ENCODE results near the gene DPP3. TPM values are rescaled to one million over a fixed set of nuclear protein-coding genes. Genes with fewer than 3 reads are reported as not detected.
"Not testable (repeated sequence)": the region's sequence is repeated elsewhere in the genome, so short reads cannot be mapped to it uniquely, and the experiment has no call there.

The DPP3 gene
- total RNA-seq, 1 experiment from 2014 or later = 55.6 TPM

- no peak for TF ChIP-seq EZH2 (IDR thresholded peaks at IDR 0.05)
- TF ChIP-seq SRF (IDR thresholded peaks at IDR 0.05; ENCODE audit: low read depth) = no peak
These were observed 59.6 kb downstream of the DPP3 start (continued) for GRCh38 chr11:66539870-66540213.

GRCh38 chr11:66540598-66540997 lies 60.4 kb downstream of the DPP3 start:
- H3K4me2 ChIP-seq (ENCODE audit: low read length); H3K4me3 ChIP-seq (replicated peaks in 1 of 2; ENCODE audit: low read depth in 1 of 2, low read length in 2 of 2); ATAC-seq; H3K9me3 ChIP-seq (ENCODE audit: control insufficient read depth in 1 of 2, insufficient read depth in 1 of 2, low read depth in 1 of 2, low read length in 2 of 2); H3K36me3 ChIP-seq (ENCODE audit: control insufficient read depth in 1 of 2, insufficient read depth in 2 of 2, low read length in 2 of 2); BruUV-seq (replicated peaks); H2AFZ ChIP-seq (ENCODE audit: low read depth, low read length, poor library complexity, severe bottlenecking); H3K79me2 ChIP-seq (ENCODE audit: insufficient read depth, low read length); POLR2A ChIA-PET; H3K27ac ChIP-seq (ENCODE audit: low read depth, low read length); DNase-seq (ENCODE audit: low read depth, low spot score); intact Hi-C loops (cut with micrococcal nuclease); CTCF ChIA-PET; H3K9me2 ChIP-seq (ENCODE audit: insufficient read depth); H3K4me1 ChIP-seq (ENCODE audit: control insufficient read depth in 1 of 2, insufficient read depth in 2 of 2, low read length in 2 of 2); H4K20me1 ChIP-seq (ENCODE audit: insufficient read depth); H3K9ac ChIP-seq (ENCODE audit: low read length); RAD21 ChIA-PET (ENCODE audit: low non-redundant PET in 1 of 2, low total read pairs in 2 of 2, uncharacterized antibody in 2 of 2, unreplicated experiment in 2 of 2); H3K27me3 ChIP-seq (ENCODE audit: insufficient read depth, low read length): not testable (repeated sequence)

- ChIA-PET RAD21 (ENCODE audit: low non-redundant PET in 1 of 2, low total read pairs in 2 of 2, uncharacterized antibody in 2 of 2, unreplicated experiment in 2 of 2) (no interaction called here), CTCF (no interaction called here), POLR2A (no interaction called here)
- Histone ChIP-seq H3K4me2 (ENCODE audit: low read length) (no peak overlapping the region), H3K36me3 (ENCODE audit: control insufficient read depth in 1 of 2, insufficient read depth in 2 of 2, low read length in 2 of 2) (no peaks in the 10 kb centered on the region), H3K9ac (ENCODE audit: low read length) (no peak overlapping the region), H3K9me2 (ENCODE audit: insufficient read depth) (no peaks in the 10 kb centered on the region), H3K4me3 (replicated peaks in 1 of 2; ENCODE audit: low read depth in 1 of 2, low read length in 2 of 2) (no peak overlapping the region), H3K27me3 (ENCODE audit: insufficient read depth, low read length) (no peaks in the 10 kb centered on the region), H3K79me2 (ENCODE audit: insufficient read depth, low read length) (no peaks in the 10 kb centered on the region), H4K20me1 (ENCODE audit: insufficient read depth) (no peaks in the 10 kb centered on the region), H3K4me1 (ENCODE audit: control insufficient read depth in 1 of 2, insufficient read depth in 2 of 2, low read length in 2 of 2) (peaks cover 0 to 12% of the 10 kb centered on the region in 2 experiments; a peak in 2 of 4 replicates), H3K27ac (ENCODE audit: low read depth, low read length) (no peak overlapping the region), H2AFZ (ENCODE audit: low read depth, low read length, poor library complexity, severe bottlenecking) (no peak overlapping the region), H3K9me3 (ENCODE audit: control insufficient read depth in 1 of 2, insufficient read depth in 1 of 2, low read depth in 1 of 2, low read length in 2 of 2) (no peaks in the 10 kb centered on the region)
- ATAC-seq (no peak), DNase-seq (ENCODE audit: low read depth, low spot score) (no peak)
- intact Hi-C loops (cut with micrococcal nuclease) = no loop called here
- BruUV-seq (replicated peaks) = no TSS peak
- TF ChIP-seq ELF1 (IDR thresholded peaks at IDR 0.05; ENCODE audit: borderline replicate concordance, low read depth) = no peak
- TF ChIP-seq CBX3 (IDR thresholded peaks at IDR 0.05; ENCODE audit: low read depth) = no peak
- no peak for TF ChIP-seq EZH2 (IDR thresholded peaks at IDR 0.05)
- no peak for TF ChIP-seq ZFX (IDR thresholded peaks at IDR 0.05)
- no peak for TF ChIP-seq FOSL1 (IDR thresholded peaks at IDR 0.05; ENCODE audit: low read depth)
- no peak for TF ChIP-seq POLR2AphosphoS5 (IDR thresholded peaks at IDR 0.05; ENCODE audit: low read depth, low read length)
- TF ChIP-seq ZBTB33 (IDR thresholded peaks at IDR 0.05; ENCODE audit: extremely low read depth, insufficient replicate concordance, low read length) = no peak
- TF ChIP-seq CTCF (IDR thresholded peaks at IDR 0.05 in 2 of 3, conservative IDR thresholded peaks at IDR 0.05 in 1 of 3; ENCODE audit: borderline replicate concordance in 1 of 3, insufficient read depth in 1 of 3, low read depth in 2 of 3, low read length in 2 of 3) = no peak
- no peak for TF ChIP-seq SRF (IDR thresholded peaks at IDR 0.05; ENCODE audit: low read depth)
- no peak for TF ChIP-seq POLR2A (IDR thresholded peaks at IDR 0.05; ENCODE audit: borderline replicate concordance, extremely low read depth, insufficient read depth, insufficient read length)
- no peak for TF ChIP-seq SP1 (IDR thresholded peaks at IDR 0.05; ENCODE audit: low read depth)
- no peak for TF ChIP-seq TCF7L2 (IDR thresholded peaks at IDR 0.05; ENCODE audit: borderline replicate concordance, extremely low read depth, insufficient read depth, insufficient read length)
- no peak for TF ChIP-seq SIN3A (IDR thresholded peaks at IDR 0.05; ENCODE audit: low read depth)
These were observed 61.7 kb downstream of the DPP3 start for GRCh38 chr11:66541892-66542291.
